Activated CD8-positive, alpha-beta T cell treated with anti-CD3 and anti-CD28 coated beads, Interleukin-2, amount 10 ng/mL, durations not matched to agents 7 days and 5 days (primary cell): ENCODE measurements around the gene ANKRD22. TPM values are rescaled to one million over a fixed set of nuclear protein-coding genes. Genes with fewer than 3 reads are reported as not detected.
"Not testable (repeated sequence)": the region's sequence is repeated elsewhere in the genome, so short reads cannot be mapped to it uniquely, and the experiment has no call there.

Source experiments
- ATAC-seq: fragments of 150-1000 bp; cut with Tn5 transposase; one replicate; pipeline ENCODE4 v1.10.0; 2021; ENCODE audit warnings: moderate library complexity
- CTCF ChIA-PET: fragments of 350-600 bp; sonication (Branson Sonifier 250); formaldehyde crosslinking; loops from one replicate; lab custom pipeline; 2021; ENCODE audit warnings: antibody characterized with exemption; lab: Charles Lee
- POLR2A ChIA-PET: fragments of 350-600 bp; sonication (Branson Sonifier 250); formaldehyde crosslinking; loops from one replicate; lab custom pipeline; 2021; ENCODE audit warnings: antibody characterized with exemption; lab: Charles Lee
- DNase-seq: peaks from one replicate; pipeline ENCODE4 v3.0.0-alpha.2; 2020
- H3K27ac Mint-ChIP-seq: one replicate; pipeline ENCODE4 v1.8.0; 2021; ENCODE audit warnings: mild to moderate bottlenecking, mixed read lengths
- H3K27me3 Mint-ChIP-seq: one replicate; pipeline ENCODE4 v1.8.0; 2021; ENCODE audit warnings: low read depth, mixed read lengths
- H3K36me3 Mint-ChIP-seq: one replicate; pipeline ENCODE4 v1.8.0; 2021; ENCODE audit warnings: low read depth, mixed read lengths
- H3K4me1 Mint-ChIP-seq: one replicate; pipeline ENCODE4 v1.8.0; 2021; ENCODE audit warnings: low read depth, mixed read lengths
- H3K4me3 Mint-ChIP-seq: one replicate; pipeline ENCODE4 v1.8.0; 2021; ENCODE audit warnings: mild to moderate bottlenecking, mixed read lengths
- H3K9me3 Mint-ChIP-seq: one replicate; pipeline ENCODE4 v1.8.0; 2022; ENCODE audit warnings: mixed read lengths; ENCODE audit not compliant: insufficient read depth
- total RNA-seq, 2 experiments: library from RNA; stranded (reverse); gene quantifications; one replicate each; pipeline ENCODE4 v1.2.3, GENCODE V29; 2021

The ANKRD22 gene
- total RNA-seq, 2 experiments from 2014 or later, result 0.45 TPM; not detected in 1

DNA sequence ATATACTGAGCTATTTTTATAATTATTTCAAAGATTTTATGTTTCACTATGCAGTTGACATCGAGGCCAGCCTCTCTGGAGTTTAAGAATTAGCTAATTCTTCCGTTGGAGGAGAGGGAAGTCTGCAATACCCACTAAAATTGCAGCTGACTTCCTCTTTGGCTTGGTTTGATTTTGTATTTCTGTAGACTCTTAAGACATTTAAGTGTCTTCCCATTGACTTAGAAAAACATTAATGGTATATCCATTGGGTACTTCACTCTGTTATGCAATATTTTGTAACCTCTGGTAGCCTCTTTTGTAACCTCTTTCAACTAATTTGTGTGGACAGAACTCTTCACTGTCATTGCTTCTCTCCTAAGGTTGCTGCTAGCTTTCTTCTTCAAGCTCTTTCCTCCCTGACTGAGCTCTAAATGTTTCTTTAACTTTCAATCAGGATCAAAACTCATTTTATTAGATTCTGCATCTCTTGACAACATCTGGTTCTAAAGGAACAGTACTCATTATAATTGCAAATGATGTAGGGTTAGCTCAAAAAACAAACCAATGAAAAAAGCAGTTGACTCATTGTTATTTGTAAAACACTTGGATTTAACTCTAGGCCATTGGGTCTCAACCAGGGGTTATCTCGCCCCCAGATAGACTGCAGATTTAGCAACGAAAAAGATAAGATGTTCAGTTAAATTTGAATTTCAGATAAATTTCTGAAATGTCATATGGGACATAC lies 1.7 kb upstream of the ANKRD22 start:
- H3K36me3 Mint-ChIP-seq, result no peaks in the 10 kb centered on the region
- H3K27me3 Mint-ChIP-seq, result no peaks in the 10 kb centered on the region
- H3K9me3 Mint-ChIP-seq, result no peaks in the 10 kb centered on the region
- no peak for DNase-seq
- no peak overlapping the region for H3K4me3 Mint-ChIP-seq
- CTCF ChIA-PET, result interaction anchor here (0.8 to 5.2 kb wide), 7 partner anchors 11 to 80 kb away, joined by 3 to 41 read pairs (median 6); partner anchors contain the start of gene LIPM
- no peak for ATAC-seq
- H3K27ac Mint-ChIP-seq, result no peak overlapping the region
- POLR2A ChIA-PET, result interaction anchor here (1.1 kb wide), 1 partner anchor 11 kb away, joined by 3 read pairs; no protein-coding TSS in a partner anchor
- H3K4me1 Mint-ChIP-seq, result peaks cover 18% of the 10 kb centered on the region

DNA sequence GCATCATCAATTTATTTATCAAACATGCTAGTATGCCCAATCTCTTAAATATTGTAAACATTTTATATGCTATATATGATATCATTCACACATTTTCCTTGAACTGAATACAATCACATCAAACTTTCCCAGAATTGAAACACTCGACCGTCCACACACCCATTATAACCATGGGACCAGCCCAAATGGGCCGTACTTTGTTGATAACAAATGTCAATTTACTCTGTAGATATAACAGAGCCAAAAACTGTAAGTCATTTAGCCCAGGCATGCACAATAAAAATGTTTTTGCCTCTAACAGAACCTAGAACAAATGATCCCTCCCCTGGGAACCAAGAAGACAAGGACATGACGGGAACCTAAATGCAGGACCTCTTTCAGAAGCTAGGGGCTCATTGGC lies 683 bp upstream of the ANKRD22 start:
- Mint-ChIP-seq H3K27me3 (no peaks in the 10 kb centered on the region), H3K9me3 (no peaks in the 10 kb centered on the region), H3K4me3 (no peak overlapping the region), H3K36me3 (no peaks in the 10 kb centered on the region), H3K27ac (no peak overlapping the region), H3K4me1 (peaks cover 19% of the 10 kb centered on the region)
- ChIA-PET POLR2A (interaction anchor here (1.1 kb wide), 1 partner anchor 12 kb away, joined by 3 read pairs; no protein-coding TSS in a partner anchor), CTCF (interaction anchor here (1.0 to 5.2 kb wide), 7 partner anchors 12 to 82 kb away, joined by 3 to 41 read pairs (median 6); partner anchors contain the start of gene LIPM)
- DNase-seq (no peak), ATAC-seq (no peak)

- Mint-ChIP-seq H3K27ac (no peak overlapping the region), H3K27me3 (no peaks in the 10 kb centered on the region), H3K4me3 (no peak overlapping the region), H3K36me3 (no peaks in the 10 kb centered on the region), H3K9me3 (no peaks in the 10 kb centered on the region), H3K4me1 (peaks cover 19% of the 10 kb centered on the region)
- ChIA-PET POLR2A (no interaction called here), CTCF (interaction anchor here (1.6 kb wide), 1 partner anchor 15 kb away, joined by 11 read pairs; no protein-coding TSS in a partner anchor)
- no peak for DNase-seq
- ATAC-seq, result no peak
Measured at GRCh38 chr10:88850712-88851111, 932 bp downstream of the ANKRD22 start.

DNA sequence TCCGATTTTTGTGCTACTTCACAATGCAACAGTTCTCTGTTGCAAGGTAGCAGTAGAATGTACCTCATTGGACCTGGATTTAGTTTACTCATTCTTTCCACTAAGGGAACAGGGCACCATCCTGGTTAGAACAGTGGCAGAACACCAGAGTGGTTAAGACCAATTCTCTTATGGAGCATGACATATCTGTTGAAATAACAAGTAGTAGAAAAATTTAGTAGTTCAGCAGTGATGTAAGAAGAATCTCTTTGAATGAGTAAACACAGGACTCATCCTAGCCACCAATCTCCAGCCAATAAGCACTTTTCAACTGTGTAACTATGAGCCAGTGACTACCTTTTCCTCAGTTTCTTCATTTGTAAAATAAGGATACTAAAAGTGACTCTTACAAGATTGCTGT lies 2.4 kb downstream of the ANKRD22 start:
- no peaks in the 10 kb centered on the region for H3K9me3 Mint-ChIP-seq
- no peak overlapping the region for H3K27ac Mint-ChIP-seq
- ATAC-seq (no peak), DNase-seq (no peak)
- H3K27me3 Mint-ChIP-seq, result peaks cover 4% of the 10 kb centered on the region
- ChIA-PET POLR2A (interaction anchor here (1.3 kb wide), 1 partner anchor 31 kb away, joined by 5 read pairs; the partner anchor contains the start of gene STAMBPL1), CTCF (interaction anchor here (0.6 to 6.0 kb wide), 3 partner anchors 8 to 13 kb away, joined by 3 to 73 read pairs (median 5); no protein-coding TSS in a partner anchor)
- H3K36me3 Mint-ChIP-seq, result peaks cover 6% of the 10 kb centered on the region
- H3K4me1 Mint-ChIP-seq, result peaks cover 19% of the 10 kb centered on the region
- H3K4me3 Mint-ChIP-seq, result no peak overlapping the region

GRCh38 chr10:88848499-88848898 lies 3.1 kb downstream of the ANKRD22 start:
- Mint-ChIP-seq H3K27ac (no peak overlapping the region), H3K27me3 (peaks cover 7% of the 10 kb centered on the region), H3K4me1 (peaks cover 18% of the 10 kb centered on the region), H3K4me3 (peak overlapping the region; percentile 27), H3K36me3 (peaks cover 6% of the 10 kb centered on the region), H3K9me3 (no peaks in the 10 kb centered on the region)
- ATAC-seq (no peak), DNase-seq (no peak)
- CTCF ChIA-PET, result interaction anchor here (0.8 to 6.0 kb wide), 3 partner anchors 13 to 84 kb away, joined by 3 to 73 read pairs (median 6); no protein-coding TSS in a partner anchor
- POLR2A ChIA-PET, result interaction anchor here (1.3 kb wide), 1 partner anchor 31 kb away, joined by 5 read pairs; the partner anchor contains the start of gene STAMBPL1

GRCh38 chr10:88843171-88843570 lies 8.5 kb downstream of the ANKRD22 start:
- CTCF ChIA-PET, result interaction anchor here (0.6 to 6.0 kb wide), 4 partner anchors 7 to 260 kb away, joined by 3 to 73 read pairs (median 10); partner anchors contain the start of gene RNLS
- POLR2A ChIA-PET, result no interaction called here
- H3K27ac Mint-ChIP-seq, result no peak overlapping the region
- H3K27me3 Mint-ChIP-seq, result peaks cover 7% of the 10 kb centered on the region
- peaks cover 18% of the 10 kb centered on the region for H3K4me1 Mint-ChIP-seq
- DNase-seq (no peak), ATAC-seq (no peak)
- H3K36me3 Mint-ChIP-seq, result peaks cover 6% of the 10 kb centered on the region
- H3K4me3 Mint-ChIP-seq, result no peak overlapping the region
- no peaks in the 10 kb centered on the region for H3K9me3 Mint-ChIP-seq

DNA sequence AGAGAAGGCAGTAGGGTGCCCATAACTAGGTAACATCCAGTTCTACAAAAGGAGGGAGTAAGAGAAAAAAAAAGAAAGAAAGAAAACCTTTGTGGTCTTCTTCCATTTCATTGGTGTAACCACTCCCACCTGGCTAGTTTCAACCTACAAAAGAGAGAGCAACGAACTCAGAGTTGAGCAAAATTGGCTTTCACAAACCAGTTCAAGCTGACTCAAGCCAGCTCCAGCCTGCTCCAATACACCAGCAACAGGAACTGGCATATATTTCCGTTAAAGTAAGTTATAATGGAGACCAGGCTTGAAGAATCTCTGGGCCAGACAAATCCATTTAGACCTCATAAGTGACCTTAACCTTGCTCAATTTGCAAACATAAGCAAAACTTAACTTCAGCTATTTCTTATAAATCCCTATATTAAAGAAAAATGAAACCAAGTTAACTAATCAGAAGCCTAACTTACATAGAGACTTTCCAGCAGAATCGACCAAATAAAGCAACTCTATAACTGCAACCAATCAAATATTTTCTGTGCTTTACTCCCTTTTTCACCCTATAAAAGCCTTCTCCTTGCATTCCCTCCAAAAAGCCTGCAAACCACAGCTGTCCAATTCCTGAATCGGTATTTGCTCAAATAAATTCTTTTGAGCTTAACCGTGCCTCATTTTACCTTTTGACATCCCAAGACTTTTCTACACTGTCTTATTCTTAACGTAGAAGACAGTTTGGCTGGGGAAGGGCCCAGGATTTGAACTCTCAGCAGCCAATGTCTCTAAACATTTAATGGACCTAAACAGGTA lies 10.1 kb downstream of the ANKRD22 start:
- peaks cover 6% of the 10 kb centered on the region for H3K36me3 Mint-ChIP-seq
- ATAC-seq (no peak), DNase-seq (no peak)
- no peaks in the 10 kb centered on the region for H3K9me3 Mint-ChIP-seq
- CTCF ChIA-PET, result interaction anchor here (0.6 to 1.8 kb wide), 9 partner anchors 8 to 146 kb away, joined by 3 to 4 read pairs (median 3); no protein-coding TSS in a partner anchor
- POLR2A ChIA-PET, result no interaction called here
- peaks cover 18% of the 10 kb centered on the region for H3K4me1 Mint-ChIP-seq
- H3K4me3 Mint-ChIP-seq, result no peak overlapping the region
- peaks cover 7% of the 10 kb centered on the region for H3K27me3 Mint-ChIP-seq
- no peak overlapping the region for H3K27ac Mint-ChIP-seq

- DNase-seq (no peak), ATAC-seq (no peak)
- ChIA-PET POLR2A (no interaction called here), CTCF (interaction anchor here (0.9 to 11.3 kb wide), 7 partner anchors 9 to 147 kb away, joined by 3 to 281 read pairs (median 3); no protein-coding TSS in a partner anchor)
- Mint-ChIP-seq H3K36me3 (peaks cover 6% of the 10 kb centered on the region), H3K27ac (no peak overlapping the region), H3K27me3 (peaks cover 7% of the 10 kb centered on the region), H3K4me1 (peaks cover 18% of the 10 kb centered on the region), H3K9me3 (no peaks in the 10 kb centered on the region), H3K4me3 (no peak overlapping the region)
Measured at GRCh38 chr10:88840881-88841280, 10.8 kb downstream of the ANKRD22 start.

DNA sequence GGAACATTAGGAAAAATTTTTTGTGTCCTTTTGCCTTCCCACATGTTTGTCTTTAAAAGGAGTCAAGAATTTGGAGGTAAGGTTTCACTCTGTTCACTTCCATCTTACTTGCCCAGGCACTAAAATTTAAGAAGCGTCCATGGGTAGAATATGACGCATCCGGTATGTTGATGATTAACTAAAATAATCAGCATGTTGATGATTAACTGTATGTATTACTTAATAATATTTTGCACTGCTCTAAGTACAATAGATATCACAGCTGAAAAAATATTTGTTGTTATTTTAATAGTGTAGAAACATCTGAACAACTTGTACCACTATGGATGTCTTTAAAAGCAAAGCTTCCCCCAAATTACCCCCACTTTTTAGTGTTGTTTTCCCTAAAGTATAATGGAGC lies 11.5 kb downstream of the ANKRD22 start:
- no peak overlapping the region for H3K4me3 Mint-ChIP-seq
- ChIA-PET CTCF (interaction anchor here (0.7 to 11.3 kb wide), 4 partner anchors 19 to 111 kb away, joined by 3 to 281 read pairs (median 3); no protein-coding TSS in a partner anchor), POLR2A (interaction anchor here (0.6 kb wide), 1 partner anchor 16 kb away, joined by 3 read pairs; no protein-coding TSS in a partner anchor)
- ATAC-seq, result no peak
- H3K9me3 Mint-ChIP-seq, result no peaks in the 10 kb centered on the region
- H3K27me3 Mint-ChIP-seq, result peaks cover 4% of the 10 kb centered on the region
- no peak for DNase-seq
- peaks cover 18% of the 10 kb centered on the region for H3K4me1 Mint-ChIP-seq
- no peak overlapping the region for H3K27ac Mint-ChIP-seq
- H3K36me3 Mint-ChIP-seq, result peaks cover under 1% of the 10 kb centered on the region

DNA sequence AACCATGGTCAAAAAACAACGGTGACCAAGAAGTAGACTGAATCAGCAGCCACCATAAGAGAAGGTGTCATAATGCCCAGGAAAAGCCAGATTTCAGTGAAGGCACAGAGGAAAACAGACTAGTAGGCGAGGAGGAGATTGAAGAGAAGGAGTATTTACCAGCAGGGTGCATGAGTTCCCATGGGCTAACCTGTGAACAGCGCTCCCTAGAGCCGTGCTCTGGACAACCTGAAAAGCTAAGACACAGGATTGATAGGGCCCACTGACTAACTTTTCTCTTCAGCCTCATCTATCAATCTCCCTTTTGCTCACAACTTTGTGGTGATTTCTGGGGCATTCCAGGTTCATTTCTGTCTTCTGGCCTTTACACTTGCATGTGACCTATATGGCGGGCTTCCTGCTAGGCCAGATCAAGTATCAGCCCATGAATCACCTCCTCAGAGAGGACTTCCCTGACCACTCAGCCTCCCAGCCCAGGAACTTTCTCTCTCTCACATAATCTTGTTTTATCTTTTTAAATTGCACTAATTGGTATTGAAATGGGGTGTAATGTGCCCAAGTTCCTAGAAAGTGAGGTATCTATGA lies 12.8 kb downstream of the ANKRD22 start:
- ChIA-PET POLR2A (no interaction called here), CTCF (interaction anchor here (0.7 to 11.3 kb wide), 3 partner anchors 42 to 993 kb away, joined by 4 to 281 read pairs (median 57); partner anchors contain the start of gene STAMBPL1)
- ATAC-seq (no peak), DNase-seq (no peak)
- Mint-ChIP-seq H3K4me1 (peaks cover 20% of the 10 kb centered on the region), H3K9me3 (no peaks in the 10 kb centered on the region), H3K4me3 (no peak overlapping the region), H3K27me3 (no peaks in the 10 kb centered on the region), H3K36me3 (no peaks in the 10 kb centered on the region), H3K27ac (no peak overlapping the region)

- not testable (repeated sequence) for H3K9me3 Mint-ChIP-seq, H3K27ac Mint-ChIP-seq, DNase-seq, H3K27me3 Mint-ChIP-seq, H3K36me3 Mint-ChIP-seq, ATAC-seq, H3K4me3 Mint-ChIP-seq
- peaks cover 32% of the 10 kb centered on the region for H3K4me1 Mint-ChIP-seq
- ChIA-PET CTCF (interaction anchor here (0.6 to 11.3 kb wide), 17 partner anchors 9 to 192 kb away, joined by 3 to 281 read pairs (median 34); partner anchors contain the start of genes FAS and STAMBPL1), POLR2A (interaction anchor here (0.8 to 2.4 kb wide), 2 partner anchors 42 to 95 kb away, joined by 3 to 10 read pairs; partner anchors contain the start of gene STAMBPL1)
Measured at GRCh38 chr10:88837632-88838031, 14.0 kb downstream of the ANKRD22 start.
